AML-193 (cell line): ENCODE data around the gene DRICH1.
"Not testable (repeated sequence)": the region's sequence is repeated elsewhere in the genome, so short reads cannot be mapped to it uniquely, and the experiment has no call there.

ENCODE experiments used
- DNase-seq, 2 experiments: peaks; one replicate each; lab custom pipeline; 2025; lab: John Stamatoyannopoulos, UW

Gene DRICH1, protein sequence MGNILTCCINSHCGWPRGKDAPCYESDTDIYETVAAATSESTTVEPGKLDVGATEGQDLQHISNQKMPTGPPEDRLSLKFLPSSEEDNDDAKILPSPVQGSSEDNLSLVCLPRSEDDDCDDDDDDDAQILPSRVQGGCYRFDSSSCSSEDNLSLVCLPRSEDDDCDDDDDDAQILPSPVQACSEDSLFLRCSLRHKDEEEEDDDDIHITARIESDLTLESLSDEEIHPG

DNA sequence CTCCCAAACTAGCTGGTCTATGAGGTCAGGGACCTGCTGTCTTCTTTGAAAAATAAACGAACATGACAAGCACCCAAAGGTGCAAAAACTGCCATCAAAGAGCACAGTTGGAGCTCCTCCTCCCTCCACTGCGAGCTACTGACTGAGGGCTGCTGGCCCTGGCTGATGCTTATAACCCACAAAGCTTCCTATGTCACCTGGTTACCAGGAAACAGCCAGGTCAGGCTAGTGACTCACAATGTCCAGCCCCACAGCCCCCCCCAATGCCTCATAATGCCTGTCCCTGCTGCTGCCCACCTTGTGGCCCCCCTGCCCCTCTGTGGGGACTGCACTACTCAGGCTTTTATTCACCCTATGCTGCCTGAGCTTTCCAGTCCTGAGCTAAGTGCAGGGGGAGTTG is at the start of gene DRICH1:
DRICH1 (minus strand) TSS at position 144 of the 400 bp plus-strand sequence. CDS start 298 bp downstream, outside the sequence.
- DNase-seq = no peak

DNA sequence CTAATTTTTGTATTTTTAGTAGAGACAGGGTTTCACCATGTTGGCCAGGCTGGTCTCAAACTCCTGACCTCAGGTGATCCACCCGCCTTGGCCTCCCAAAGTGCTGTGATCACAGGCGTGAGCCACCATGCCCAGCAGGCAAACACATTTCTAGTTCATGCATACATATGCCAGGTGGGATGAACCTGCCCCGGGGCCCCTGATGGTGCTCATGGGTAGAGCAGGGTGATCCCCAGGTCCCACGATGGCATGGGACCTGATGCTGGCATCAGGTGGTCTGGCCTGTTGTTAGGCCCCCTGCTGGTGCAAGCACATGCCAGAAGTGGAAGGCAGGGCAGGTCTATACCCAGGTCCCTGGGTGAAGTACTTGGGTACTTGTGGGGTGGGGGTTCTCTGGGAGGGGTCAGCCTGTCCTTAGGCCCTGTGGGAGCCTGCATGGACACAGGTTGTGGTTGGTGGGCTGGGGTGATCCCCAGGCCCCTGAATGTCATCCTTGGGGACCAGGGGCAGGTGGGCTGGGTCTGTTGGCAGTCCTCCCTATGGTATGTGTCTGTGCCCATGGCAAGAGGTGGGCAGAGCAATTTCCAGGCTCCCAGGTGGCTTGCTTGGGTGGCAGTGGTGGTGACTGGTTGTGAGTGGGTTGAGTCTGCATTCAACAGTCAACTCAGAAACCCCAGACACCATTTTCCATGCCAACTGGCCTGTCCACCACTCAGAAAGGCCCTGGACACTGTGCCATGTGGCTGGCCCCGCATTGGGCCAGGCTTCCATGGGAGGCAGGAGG is 49.1 kb upstream of the DRICH1 start:
- no peak for DNase-seq

DNA sequence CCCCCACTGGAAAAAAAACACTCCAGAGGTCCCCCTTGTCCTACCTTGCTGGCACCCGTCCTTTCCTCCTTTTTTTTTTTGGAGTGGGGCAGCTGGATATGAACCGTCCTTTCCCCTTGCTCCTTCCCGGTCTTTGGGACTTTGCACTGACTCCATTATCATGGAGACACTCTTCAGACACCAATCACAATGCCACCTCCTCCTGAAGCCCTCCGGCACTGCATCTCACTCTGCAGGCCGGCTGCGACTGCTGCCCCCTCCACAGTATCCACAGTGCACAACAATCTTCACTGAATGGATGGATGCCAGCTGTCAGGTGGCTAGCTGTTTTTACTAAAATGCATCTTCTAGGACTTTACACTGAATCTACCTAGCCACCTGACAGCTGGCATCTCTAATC is 46.0 kb upstream of the DRICH1 start:
- DNase-seq = no peak

DNA sequence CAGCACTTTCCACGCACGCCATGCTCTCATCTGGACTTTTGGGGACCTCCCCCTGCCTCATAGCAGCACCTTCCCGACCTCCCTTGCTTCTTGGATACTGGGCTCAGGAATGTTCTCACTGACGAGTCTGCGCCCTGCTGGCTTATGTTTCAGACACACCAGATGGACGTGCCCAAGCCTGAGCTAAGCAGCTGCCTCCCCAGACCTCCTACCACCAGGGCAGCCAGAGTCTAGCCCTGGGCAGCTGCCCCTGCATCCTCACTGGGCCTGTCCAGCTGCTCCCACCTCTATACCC is 45.5 kb upstream of the DRICH1 start:
- DNase-seq = no peak

DNA sequence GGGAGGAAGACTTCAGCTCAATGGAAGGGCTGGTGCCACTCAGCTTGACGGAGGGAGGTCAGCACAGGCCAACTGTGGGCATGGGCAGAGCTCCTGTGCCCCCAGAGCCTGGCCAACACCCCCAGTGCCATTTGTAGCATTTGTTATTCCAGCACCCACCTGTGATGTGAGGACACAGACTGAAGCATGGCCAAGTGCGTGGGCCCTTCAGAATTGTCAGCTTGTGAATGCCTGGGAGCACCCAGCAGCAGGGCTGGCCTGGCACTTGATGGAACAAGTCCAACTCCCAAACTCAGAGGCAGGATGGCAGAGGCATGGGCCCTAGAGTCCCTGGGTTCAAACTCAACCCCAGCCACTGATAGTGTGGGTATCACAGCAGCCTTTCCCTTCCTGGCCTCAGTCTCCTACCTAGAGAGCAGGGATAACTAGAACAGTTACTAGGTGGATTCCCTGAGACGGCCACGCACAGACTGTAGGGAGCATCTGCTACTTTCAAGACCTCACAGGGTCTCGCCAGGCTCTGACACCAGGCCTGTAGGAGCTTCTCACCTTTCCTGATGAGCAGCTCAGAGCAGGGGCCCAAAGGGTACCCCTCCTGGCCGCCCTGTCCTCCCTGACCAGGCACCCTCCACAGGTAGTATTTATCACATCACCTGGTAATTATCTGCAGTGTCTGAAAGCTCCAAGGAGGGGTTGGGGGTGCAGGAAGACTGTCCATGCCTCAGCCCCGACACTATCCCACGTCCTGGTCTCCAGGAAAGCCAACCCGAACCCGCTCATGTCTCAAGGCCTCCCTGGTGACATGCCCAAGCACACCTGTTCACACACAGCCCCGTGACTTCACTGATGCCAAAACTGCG is 45.0 kb upstream of the DRICH1 start:
- DNase-seq = not testable (repeated sequence)

- no peak for DNase-seq
Observed at GRCh38 chr22:23675502-23676415, 43.6 kb upstream of the DRICH1 start.

- DNase-seq = not testable (repeated sequence)
Observed at GRCh38 chr22:23674886-23675501, 42.9 kb upstream of the DRICH1 start.

GRCh38 chr22:23673826-23674690 is 41.9 kb upstream of the DRICH1 start:
- DNase-seq = no peak

DNA sequence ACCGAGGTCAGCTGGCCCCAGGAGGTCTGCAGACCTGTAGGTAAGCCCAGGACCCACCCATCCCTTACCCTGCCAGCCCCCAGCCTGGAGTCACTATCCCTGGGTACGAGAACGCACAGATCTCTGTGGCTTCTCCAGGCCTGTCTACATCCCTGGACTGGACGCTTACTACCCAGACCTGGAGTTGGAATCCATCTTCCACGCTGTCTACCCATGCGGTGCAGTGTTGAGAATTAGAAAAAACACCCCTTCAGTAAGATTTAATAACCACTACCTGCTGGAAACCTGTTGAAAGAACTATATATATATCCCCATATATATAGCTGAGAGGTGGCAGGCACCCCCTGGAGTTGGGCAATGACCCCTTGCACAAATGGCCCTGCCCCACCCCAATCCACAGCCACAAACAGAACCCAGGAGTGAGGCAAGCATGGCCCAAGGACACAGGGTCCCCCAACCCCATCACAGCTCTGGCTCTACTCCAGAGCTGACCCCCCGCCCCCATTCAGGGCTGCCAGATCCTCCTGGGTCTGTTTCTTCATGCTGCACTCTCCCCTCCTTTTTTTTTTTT is 41.0 kb upstream of the DRICH1 start:
- no peak for DNase-seq

GRCh38 chr22:23672307-23673049 is 40.4 kb upstream of the DRICH1 start:
- not testable (repeated sequence) for DNase-seq

- DNase-seq = not testable (repeated sequence)
Observed at GRCh38 chr22:23671387-23671786, 39.3 kb upstream of the DRICH1 start.

DNA sequence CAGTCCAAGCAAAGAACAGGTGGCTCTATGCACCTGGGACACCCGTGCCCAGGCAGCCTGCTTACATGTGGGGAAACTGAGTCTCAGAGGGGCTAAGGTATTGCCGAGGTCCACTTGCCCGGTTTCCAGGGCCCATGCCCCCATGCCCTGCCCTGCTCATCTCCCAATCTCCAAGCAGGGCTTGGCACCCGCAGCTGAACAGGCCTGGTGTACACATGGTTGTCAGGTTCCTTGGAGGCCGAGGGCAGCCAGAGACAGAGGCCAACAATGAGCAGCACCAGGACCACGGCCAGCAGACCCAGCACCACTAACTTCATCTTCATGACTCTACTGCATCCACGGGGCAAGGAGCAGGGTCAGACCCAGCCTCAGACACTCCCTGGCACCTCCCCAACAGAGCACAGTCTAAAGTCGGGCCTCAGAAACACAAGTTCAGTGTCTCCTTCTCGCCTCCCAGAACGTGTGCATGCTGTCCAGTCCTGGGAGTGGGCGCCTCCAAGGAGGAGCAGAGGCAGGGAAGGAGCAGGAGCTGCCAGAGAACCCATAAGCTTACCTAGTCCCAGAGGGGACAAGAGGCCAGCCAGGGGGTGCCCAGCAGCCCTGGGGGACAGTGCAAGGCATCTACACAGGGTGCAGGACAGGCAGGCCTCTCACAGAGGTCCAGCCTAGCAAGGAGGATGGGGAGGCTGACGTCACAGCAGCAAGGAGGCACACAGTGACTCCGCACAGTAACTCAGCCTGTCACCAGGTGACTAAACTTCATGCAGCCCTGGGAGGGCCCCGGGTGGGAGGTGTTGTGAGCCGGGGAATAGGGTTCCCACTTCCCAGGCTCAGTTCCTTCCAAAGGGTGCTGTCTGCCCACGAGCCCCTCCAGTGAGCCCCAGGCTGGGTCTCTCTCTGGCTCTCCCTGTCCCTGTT is 38.5 kb upstream of the DRICH1 start:
- no peak for DNase-seq

DNA sequence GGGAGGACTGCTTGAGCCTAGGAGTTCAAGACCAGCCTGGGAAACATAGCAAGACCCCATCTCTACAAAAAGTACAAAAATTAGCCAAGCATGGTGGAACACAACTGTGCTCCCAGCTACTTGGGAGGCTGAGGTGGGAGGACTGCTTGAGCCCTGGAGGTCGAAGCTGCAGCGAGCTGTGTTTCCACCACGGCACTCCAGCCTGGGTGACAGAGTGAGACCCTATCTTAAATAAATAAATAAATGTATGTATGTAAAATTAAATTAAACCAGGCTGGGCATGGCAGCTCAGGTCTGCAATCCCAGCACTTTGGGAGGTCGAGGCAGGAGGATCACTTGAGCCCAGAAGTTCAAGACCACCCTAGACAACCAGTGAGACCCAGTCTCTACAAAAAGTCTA is 28.3 kb upstream of the DRICH1 start:
- DNase-seq = not testable (repeated sequence)

DNA sequence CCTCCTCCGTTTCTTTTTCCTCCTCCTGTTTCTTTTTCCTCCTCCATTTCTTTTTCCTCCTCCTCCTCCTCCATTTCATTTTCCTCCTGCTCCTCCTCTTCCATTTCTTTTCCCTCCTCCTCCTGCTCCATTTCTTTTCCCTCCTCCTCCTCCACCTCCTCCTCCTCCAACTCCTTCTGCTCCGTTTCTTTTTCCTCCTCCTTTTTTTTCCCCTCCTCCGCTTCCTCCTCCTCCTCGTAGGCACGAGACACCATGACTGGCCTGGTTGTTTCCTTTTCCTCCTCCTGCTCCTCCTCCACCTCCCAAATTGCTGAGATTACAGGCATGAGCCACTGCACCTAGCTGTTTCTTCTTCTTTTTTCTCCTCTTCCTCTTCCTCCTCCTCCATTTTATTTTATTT is 25.6 kb upstream of the DRICH1 start:
- no peak for DNase-seq

- DNase-seq = no peak
Observed at GRCh38 chr22:23655891-23656475, 23.9 kb upstream of the DRICH1 start.

DNA sequence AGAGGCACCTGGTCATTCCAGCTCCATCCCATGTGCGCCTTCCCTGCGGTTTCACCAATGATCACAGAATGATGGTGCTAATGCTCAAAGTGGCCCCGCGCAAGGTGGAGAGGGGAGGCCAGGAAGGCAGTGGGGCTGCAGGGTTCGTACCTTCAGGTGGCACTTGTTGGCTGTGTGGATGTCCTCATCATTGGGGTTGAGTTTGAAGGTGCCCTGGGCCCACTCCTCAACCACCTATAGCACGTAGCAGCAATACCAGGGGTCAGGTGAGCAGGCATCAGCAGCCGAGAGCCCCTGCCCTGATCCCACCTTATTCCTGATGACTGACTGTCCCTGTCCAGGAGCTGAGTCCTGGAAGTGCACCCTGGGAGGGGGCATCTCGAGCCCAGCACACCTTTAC is 20.6 kb upstream of the DRICH1 start:
- DNase-seq = no peak

DNA sequence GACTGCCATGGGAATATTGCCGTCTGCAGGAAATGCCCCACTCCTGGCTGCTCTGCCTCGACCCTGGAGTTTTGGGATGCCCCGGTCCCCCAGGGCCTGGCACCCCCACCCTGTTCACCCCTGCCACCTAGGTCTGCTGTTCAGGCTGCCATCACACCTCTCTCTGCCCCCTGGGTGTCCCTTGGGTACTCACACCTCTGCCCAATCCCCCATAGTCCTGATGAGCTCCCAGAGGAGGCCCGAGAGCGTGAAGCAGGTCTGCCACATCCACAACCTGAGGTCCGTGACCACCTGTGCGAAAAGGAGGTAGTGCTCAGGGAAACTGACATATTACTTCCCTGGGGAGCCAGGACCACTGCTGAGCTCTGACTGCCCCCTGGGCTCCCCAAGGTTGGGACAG is 20.2 kb upstream of the DRICH1 start:
- DNase-seq = no peak

DNA sequence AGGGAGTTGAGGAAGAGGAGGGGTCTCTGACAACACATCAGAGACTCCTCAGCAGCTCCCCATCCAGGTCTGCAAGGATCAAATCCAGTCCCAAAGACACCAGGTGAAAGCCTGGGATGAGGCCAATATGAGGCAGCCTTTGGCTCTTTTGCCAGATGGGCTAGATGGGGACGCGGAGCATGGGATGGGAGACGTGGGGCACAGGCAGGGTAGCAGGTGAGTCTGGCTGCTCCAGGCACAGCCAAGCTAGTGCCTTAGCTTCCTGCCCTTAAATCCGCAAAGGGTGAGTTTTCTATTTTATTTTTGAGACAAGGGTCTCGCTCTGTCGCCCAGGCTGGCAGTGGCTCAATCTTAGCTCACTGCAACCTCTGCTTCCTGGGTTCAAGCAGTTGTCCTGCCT is 19.6 kb upstream of the DRICH1 start:
- no peak for DNase-seq
